Ishikawa (cell line): ENCODE measurements around the gene RNASE11.

Source experiments
- CEBPB ChIP-seq: IDR thresholded peaks from 2 replicates; pipeline ENCODE4 v1.6.1; 2012
- CREB1 ChIP-seq: IDR thresholded peaks from 2 replicates; pipeline ENCODE4 v1.6.1; 2012; ENCODE audit warnings: low read depth
- EGR1 ChIP-seq: IDR thresholded peaks from 2 replicates; pipeline ENCODE4 v1.6.1; 2012
- EP300 ChIP-seq: IDR thresholded peaks from 2 replicates; pipeline ENCODE4 v1.6.1; 2012; ENCODE audit warnings: borderline replicate concordance
- FOXM1 ChIP-seq: IDR thresholded peaks from 2 replicates; pipeline ENCODE4 v1.6.1; 2012; ENCODE audit warnings: low read depth, borderline replicate concordance
- MAX ChIP-seq: IDR thresholded peaks from 2 replicates; pipeline ENCODE4 v1.6.1; 2012
- NFIC ChIP-seq: IDR thresholded peaks from 2 replicates; pipeline ENCODE4 v1.6.1; 2012
- RAD21 ChIP-seq: IDR thresholded peaks from 2 replicates; pipeline ENCODE4 v1.6.1; 2012; ENCODE audit warnings: low read depth
- TAF1 ChIP-seq: IDR thresholded peaks from 2 replicates; pipeline ENCODE4 v1.6.1; 2012; ENCODE audit warnings: low read depth, mild to moderate bottlenecking
- TCF12 ChIP-seq: IDR thresholded peaks from 2 replicates; pipeline ENCODE4 v1.6.1; 2012; ENCODE audit warnings: low read depth
- TEAD4 ChIP-seq: IDR thresholded peaks from 2 replicates; pipeline ENCODE4 v1.6.1; 2012
- YY1 ChIP-seq: IDR thresholded peaks from 2 replicates; pipeline ENCODE4 v1.6.1; 2012; ENCODE audit warnings: low read depth
- ZBTB7A ChIP-seq: IDR thresholded peaks from 2 replicates; pipeline ENCODE4 v1.6.1; 2012; ENCODE audit warnings: low read depth
- TF ChIP-seq, protein P1 (sequence below): IDR thresholded peaks from 2 replicates; pipeline ENCODE4 v1.6.1; 2012; ENCODE audit warnings: low read depth, mild to moderate bottlenecking
- TF ChIP-seq, protein P2 (sequence below): IDR thresholded peaks from 2 replicates; pipeline ENCODE4 v1.6.1; 2012

RNASE11 gene

GRCh38 chr14:20609215-20610001 is 21.6 kb upstream of the RNASE11 start:
- TF ChIP-seq FOXM1 (no peak), RAD21 (peak; percentile 89), CEBPB (peak; percentile 41; the same call in 1 of the 2 replicates), YY1 (0 out of 2 replicates have a peak, but pooled peaks have one; percentile 45), TCF12 (no peak; the same call in 1 of the 2 replicates), EGR1 (no peak), NFIC (no peak), TAF1 (no peak), CREB1 (no peak), TEAD4 (peak; percentile 80), ZBTB7A (0 out of 2 replicates have a peak, but pooled peaks have one; percentile 47), MAX (no peak), EP300 (no peak)
- TF ChIP-seq, protein P1, sequence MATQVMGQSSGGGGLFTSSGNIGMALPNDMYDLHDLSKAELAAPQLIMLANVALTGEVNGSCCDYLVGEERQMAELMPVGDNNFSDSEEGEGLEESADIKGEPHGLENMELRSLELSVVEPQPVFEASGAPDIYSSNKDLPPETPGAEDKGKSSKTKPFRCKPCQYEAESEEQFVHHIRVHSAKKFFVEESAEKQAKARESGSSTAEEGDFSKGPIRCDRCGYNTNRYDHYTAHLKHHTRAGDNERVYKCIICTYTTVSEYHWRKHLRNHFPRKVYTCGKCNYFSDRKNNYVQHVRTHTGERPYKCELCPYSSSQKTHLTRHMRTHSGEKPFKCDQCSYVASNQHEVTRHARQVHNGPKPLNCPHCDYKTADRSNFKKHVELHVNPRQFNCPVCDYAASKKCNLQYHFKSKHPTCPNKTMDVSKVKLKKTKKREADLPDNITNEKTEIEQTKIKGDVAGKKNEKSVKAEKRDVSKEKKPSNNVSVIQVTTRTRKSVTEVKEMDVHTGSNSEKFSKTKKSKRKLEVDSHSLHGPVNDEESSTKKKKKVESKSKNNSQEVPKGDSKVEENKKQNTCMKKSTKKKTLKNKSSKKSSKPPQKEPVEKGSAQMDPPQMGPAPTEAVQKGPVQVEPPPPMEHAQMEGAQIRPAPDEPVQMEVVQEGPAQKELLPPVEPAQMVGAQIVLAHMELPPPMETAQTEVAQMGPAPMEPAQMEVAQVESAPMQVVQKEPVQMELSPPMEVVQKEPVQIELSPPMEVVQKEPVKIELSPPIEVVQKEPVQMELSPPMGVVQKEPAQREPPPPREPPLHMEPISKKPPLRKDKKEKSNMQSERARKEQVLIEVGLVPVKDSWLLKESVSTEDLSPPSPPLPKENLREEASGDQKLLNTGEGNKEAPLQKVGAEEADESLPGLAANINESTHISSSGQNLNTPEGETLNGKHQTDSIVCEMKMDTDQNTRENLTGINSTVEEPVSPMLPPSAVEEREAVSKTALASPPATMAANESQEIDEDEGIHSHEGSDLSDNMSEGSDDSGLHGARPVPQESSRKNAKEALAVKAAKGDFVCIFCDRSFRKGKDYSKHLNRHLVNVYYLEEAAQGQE = no peak
- TF ChIP-seq, protein P2, sequence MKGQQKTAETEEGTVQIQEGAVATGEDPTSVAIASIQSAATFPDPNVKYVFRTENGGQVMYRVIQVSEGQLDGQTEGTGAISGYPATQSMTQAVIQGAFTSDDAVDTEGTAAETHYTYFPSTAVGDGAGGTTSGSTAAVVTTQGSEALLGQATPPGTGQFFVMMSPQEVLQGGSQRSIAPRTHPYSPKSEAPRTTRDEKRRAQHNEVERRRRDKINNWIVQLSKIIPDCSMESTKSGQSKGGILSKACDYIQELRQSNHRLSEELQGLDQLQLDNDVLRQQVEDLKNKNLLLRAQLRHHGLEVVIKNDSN = no peak

- TF ChIP-seq, protein P1 = no peak
- no peak for TF ChIP-seq CEBPB
- no peak for TF ChIP-seq TCF12
- no peak for TF ChIP-seq CREB1
Observed at GRCh38 chr14:20608383-20609110, 20.7 kb upstream of the RNASE11 start.

GRCh38 chr14:20607617-20608016 is 19.8 kb upstream of the RNASE11 start:
- TF ChIP-seq RAD21 = no peak
- no peak for TF ChIP-seq CEBPB
- no peak for TF ChIP-seq FOXM1
- no peak for TF ChIP-seq TCF12
- TF ChIP-seq, protein P1 = no peak
- TF ChIP-seq EP300 = no peak
- TF ChIP-seq, protein P2 = no peak

DNA sequence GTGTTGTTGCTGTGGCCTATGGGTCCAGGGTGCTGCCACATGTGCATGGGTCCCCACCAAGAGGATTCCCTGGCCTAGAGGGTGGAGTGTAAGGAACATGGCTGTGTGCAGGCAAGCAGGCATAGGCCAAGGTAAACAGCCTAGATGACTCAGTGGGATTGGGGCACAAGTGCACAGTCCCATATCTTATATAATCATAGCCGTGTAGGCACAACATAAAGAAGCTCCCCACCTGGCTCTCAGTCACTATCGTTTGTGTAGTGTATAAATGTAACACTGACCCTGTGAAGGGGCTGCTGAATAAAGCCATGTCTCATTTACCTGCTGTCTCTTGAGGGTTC is 19.1 kb upstream of the RNASE11 start:
- TF ChIP-seq, protein P1 = no peak
- no peak for TF ChIP-seq MAX
- no peak for TF ChIP-seq RAD21
- TF ChIP-seq CREB1 = no peak
- TF ChIP-seq TEAD4 = no peak
- TF ChIP-seq YY1 = no peak
